ENCODE measurements around the gene TTC39C.

The TTC39C gene

DNA sequence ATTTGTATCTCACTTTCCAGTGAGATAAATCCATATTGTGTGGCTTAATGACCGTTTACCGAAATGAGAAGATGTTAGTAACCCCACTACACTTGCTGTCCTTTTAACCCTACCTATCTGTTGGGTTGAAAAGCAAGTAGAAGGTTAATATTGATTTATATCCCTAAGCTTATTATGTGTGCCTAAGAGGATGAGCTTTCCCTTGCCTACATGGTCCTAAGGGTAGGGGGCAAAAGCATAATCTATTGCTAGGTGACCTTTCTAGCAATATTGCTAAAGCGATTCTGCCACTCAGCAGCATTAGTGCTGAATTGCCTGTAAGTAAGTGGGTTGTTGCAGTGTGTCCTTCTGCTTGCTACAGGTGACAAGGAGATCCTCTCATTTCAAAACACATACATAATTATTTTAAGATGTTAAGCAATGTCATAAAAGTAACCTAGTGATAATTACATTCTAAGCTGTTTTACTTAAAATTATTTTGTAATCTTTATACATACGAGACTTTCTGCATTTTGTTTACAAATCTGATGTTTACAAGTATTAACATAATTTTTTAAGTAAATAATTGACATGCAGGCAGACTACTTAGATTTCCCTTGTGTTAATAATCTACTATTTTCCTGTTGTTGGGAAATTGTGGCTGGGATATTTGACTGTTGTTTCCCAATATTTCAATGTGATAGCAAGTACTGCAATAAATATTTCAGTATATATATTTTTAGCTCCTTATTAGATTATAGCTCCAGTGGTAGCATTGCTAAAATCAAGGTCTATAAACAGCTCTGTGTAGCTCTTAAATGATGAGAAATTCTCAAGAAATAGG is 75.2 kb downstream of the TTC39C start:
- DNase-seq, result no peak

- no peak for DNase-seq
These were observed 76.3 kb downstream of the TTC39C start for GRCh38 chr18:24090876-24091275.

DNA sequence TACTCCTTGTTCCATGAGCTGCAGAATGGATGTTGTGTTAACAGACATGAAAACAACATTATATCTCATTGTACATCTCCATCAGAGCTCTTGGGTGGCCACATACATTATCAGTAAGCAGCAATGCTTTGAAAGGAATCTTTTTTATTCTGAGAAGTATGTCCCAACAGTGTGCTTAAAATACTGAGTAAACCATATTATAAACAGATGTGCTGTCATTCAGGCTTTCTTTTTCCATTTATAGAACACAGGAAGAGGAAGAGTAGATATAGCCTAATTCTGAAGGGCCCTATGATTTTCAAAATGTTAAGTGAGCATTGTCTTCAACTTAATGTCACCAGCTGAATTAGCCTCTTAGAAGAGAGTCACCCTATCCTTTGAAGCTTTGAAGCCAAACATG is 80.0 kb downstream of the TTC39C start:
- DNase-seq, result no peak

- DNase-seq, result no peak
These were observed 81.4 kb downstream of the TTC39C start for GRCh38 chr18:24095976-24096375.

GRCh38 chr18:24103320-24104021 is 88.9 kb downstream of the TTC39C start:
- no peak for DNase-seq

DNA sequence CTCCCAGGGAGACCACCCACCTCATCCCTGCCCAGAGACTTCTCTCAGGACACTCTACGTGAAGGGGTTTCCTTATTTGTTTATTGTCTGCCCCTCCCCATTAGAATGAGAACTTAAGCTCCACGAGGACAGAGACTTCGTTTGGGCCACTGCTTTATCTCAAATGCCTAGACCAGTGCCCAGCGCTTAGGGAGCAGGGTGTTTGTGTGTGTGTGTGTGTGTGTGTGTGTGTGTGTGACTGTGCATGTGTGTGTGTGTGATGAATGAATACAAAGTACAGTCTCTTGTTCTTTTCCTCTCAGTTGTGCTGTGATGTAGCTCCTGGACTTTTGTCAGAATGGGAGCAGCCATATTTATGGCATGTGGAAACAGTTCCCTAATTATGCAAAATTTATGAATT is 89.9 kb downstream of the TTC39C start:
- no peak for DNase-seq

- no peak for DNase-seq
These were observed 94.1 kb downstream of the TTC39C start for GRCh38 chr18:24108641-24109040.

GRCh38 chr18:24111936-24112335 is 97.4 kb downstream of the TTC39C start:
- no peak for DNase-seq

- DNase-seq, result no peak
These were observed 97.9 kb downstream of the TTC39C start for GRCh38 chr18:24112464-24112863.

DNA sequence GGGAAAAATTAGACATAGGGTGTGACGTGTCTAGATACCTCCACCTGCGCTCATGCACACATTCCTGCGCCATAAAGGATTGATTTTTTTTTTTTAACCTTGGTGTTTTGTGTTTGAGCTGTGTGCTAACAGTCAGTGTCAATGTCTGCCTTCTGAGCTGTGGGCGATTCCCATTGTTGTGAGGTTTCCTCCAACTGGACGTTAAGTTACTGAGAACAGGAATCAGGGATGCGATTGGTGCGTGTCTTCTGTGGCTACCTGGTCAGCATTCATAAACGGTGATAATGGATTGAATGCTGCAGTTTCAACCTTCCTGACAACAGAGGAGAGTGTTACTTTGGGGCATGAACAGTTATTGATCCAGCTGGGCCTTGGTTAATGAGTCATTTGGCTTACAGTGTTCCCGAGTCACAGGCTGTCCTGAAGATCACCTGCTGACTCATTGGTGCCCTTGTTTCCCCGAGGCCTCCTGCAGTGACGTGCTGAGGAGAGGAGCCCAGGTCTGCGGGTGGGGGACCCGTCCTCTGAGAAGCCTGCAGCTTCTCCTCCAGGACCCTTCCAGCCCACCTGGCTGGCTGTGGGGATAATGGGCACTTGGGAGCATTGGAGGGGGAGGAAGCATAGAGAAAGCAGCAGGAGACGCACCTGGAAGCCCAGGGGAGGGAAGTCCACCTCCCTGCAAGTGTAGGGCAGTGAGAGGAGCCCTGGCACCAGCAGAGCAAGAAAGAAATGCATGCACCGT is 98.5 kb downstream of the TTC39C start:
- DNase-seq, result peak; percentile 71

DNA sequence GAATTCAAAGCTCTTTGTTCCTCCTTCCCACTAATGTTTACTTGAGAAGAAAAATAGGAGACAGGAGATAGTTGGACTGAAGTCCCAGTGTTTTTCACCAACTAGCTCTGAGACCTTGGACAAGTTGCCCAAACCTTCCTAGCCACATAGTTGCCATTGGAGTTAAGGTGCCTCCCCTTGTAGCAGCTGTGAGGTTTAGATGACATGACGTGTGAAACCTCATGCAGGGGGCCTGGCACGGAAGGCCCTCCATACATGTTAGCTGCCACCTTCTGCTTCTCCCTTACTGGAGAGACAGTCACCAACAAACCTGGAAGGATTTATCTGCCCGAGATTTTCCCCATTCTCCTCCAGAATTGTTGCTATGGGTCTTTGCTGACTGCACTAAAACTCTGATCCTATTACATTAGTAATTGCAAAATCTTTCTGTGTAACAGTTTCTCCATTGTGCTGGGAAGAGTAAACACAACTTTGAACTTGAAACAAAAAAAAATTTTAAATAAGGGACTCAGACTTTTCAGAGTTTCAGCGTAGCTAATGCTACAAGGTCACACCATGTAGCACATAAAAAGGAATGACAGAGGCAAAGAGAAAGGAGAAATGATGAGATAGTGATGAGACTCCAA is 100.5 kb downstream of the TTC39C start:
- DNase-seq, result no peak

GRCh38 chr18:24115628-24116027 is 101.1 kb downstream of the TTC39C start:
- no peak for DNase-seq

- peak; percentile 72 for DNase-seq
These were observed 104.4 kb downstream of the TTC39C start for GRCh38 chr18:24118750-24119577.

DNA sequence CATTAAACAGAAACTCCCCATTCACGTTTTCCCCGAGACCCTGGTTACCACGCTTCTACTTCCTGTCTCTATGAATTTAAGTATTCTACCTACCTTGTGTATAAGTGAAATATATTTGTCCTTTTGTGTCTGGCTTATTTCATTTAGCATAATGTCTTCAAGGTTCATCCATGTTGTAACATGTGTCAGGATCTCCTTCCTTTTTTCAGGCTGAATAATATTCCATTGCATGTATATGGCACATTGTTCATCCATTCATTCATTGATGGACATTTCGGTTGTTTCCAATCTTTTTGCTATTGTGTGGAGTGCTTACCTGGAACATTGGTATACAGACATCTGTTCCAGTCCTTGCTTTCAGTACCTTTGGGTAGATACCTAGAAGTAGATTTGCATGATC is 106.1 kb downstream of the TTC39C start:
- no peak for DNase-seq

- no peak for DNase-seq
These were observed 107.1 kb downstream of the TTC39C start for GRCh38 chr18:24121625-24122024.

- DNase-seq, result no peak
These were observed 111.8 kb downstream of the TTC39C start for GRCh38 chr18:24126155-24126961.

- DNase-seq, result no peak
These were observed 113.2 kb downstream of the TTC39C start for GRCh38 chr18:24127735-24128134.

DNA sequence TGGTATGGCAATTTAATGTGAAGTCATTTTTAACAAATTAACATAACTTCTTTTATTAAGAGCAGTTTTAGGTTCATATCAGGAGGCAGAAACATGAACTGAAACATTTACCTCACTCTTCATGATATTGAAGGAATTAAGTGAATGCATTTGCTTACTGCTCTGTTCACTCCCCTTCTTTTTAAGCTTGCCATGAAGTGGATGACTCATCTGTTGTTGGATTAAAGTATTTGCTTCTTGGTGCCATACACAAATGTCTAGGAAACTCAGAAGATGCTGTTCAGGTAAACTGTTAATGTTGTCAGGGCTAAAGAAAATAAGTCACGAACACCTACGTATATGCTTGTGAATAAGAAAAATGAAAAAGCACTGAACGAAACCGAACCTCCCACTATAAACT is 114.1 kb downstream of the TTC39C start:
- DNase-seq, result no peak

- DNase-seq, result no peak
These were observed 115.9 kb downstream of the TTC39C start for GRCh38 chr18:24130494-24130893.

DNA sequence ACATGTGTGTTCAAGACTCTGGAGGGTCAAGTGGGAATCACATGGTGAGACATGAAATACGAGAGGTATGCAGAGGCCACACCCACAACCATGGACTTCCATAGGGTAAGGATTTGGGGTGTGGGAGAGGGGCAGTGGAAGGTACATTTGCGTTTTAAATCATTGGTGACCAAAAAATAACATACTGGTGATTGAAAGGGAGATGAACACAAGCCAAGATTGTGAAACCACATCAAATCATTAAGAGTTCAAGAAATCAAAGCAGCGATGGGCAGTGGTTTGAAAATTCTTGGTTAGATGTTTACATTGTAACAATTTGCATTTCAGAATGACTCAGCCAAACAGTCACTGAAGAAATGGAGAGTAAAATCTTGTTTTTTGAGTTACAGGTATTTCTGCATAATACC is 122.4 kb downstream of the TTC39C start:
- DNase-seq, result no peak

- DNase-seq, result no peak
These were observed 123.8 kb downstream of the TTC39C start for GRCh38 chr18:24138409-24138788.
